Hippocampal formation (tissue), 2 donors: ENCODE data around the gene PLPP6.
A peak's percentile ranks its signal among the peaks of the same experiment; 100 is the strongest.

Experiments
- DNase-seq, 2 donors: peaks; one replicate each; lab custom pipeline; 2025; lab: John Stamatoyannopoulos, UW

PLPP6 gene

DNA sequence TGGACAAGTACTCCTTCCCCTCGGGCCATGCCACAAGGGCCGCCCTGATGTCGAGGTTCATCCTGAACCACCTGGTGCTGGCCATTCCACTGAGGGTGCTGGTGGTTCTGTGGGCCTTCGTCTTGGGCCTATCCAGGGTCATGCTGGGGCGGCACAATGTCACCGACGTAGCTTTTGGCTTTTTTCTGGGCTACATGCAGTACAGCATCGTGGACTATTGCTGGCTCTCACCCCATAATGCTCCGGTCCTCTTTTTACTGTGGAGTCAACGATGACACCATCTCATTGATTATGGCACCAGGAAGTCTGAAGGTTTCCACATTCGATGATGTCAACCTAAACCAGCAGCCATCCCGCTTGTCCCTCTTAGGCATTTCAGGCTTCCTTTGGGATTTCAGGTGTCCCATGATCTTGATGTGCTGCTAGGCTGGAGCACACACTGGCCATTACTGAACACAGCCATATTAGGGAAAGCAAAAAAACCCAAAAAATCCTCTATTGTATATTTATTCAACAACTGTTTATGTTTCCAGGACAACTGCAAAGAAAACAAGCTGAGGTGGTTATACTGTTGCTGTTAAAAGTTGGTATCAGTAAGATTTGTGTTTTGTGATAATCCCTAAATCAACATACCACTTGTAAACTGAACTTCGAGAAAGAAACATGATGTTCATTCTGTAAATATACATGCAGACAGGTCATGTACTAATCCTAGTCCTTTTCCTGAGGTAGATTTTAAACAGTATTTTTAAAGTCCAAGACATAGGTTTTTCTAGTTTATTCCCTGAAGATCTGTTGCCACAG lies 1.1 kb downstream of the PLPP6 start:
- DNase-seq, result no peak

DNA sequence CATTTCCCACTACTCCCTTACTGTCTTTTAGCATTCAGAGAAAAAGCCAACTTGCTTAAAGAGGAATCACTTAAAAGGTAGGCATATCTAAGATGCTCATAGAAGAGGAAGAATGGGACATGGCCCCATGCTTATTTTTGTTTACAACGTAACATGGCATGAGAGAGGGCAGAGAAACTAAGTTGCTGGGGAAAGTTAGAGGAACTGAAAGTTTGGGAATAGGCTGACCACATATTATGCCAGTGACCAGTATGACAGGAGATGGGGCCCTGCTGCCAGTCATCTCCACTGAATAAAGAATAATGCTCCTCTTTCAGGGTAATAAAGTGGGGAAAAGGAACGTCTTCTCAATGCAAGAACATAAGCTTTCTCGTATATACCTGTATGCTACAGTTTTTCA lies 1.9 kb downstream of the PLPP6 start:
- DNase-seq, result no peak

DNA sequence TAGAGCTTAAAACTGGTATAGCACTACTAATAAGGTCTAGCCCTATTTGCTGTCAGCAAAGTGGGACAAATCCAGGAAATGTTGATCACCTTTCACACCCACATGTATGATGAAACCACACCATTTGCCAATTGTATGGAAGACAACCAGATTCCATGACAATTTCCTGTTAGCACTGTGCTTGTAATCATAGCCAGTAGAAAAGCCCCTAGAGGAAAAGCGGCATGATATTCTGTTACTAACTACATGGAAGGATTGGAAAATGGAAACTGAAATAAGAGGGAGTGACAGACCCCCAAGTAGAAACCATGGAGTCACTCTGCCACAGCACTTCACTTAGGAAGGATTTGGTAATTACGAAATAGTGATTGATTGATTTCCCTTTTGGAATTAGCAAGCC lies 3.3 kb downstream of the PLPP6 start:
- no peak for DNase-seq

DNA sequence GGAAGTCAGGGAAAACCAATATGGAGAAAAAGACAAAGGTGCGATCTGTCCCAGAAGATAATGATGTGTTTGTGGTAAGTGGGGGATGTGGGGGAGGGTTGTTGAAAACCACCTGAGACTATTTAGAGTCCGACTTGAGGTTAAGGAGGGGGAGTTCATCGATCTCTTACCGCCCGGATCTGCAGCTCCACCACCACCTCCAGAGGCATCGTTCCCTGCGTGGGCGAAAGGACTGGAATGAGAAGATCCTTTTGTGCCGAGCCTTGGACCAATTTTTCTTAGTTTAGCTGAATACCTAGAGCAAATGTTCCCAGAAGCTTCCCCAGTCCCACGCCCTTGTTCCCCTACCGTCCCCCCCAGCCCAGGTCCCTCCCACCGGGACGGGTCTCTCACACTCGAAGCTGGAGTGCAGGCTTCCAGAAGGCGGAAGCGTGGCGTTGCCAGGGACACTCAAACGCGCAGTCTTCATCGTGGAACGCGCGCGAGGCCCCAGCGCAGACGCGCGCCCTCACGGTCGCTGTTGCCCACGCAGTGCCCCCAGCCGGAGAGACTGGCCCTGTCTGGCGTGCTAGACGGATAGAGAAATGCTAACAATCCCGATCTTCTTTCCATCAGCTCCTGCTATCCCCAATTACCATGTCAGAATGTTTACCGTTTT lies 4.1 kb downstream of the PLPP6 start, which contains the start of gene SPATA6L:
Gene SPATA6L (minus strand): TSS at position 439 of the 658 bp plus-strand sequence. CDS start 230 bp downstream, at position 209.
- DNase-seq, result peak; percentile 43 to 48

DNA sequence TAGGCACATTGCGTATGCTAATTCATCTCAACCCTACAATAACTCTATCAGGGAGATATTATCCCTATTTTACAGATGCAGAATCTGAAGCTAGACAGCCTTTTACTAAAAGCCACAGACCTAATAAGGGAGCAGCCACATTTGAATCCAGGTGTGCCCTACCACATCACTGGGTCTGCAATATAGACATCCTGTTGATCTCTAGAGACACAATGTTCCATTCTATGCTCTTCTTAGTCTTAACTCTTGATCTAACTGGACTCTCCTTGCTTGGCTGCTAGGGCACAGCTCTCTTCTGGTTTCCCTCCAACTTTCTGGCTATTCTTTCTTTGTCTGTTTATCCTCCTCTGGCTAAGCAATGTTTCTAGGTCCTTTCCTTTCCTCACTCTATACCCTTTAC lies 5.6 kb downstream of the PLPP6 start:
- no peak for DNase-seq

DNA sequence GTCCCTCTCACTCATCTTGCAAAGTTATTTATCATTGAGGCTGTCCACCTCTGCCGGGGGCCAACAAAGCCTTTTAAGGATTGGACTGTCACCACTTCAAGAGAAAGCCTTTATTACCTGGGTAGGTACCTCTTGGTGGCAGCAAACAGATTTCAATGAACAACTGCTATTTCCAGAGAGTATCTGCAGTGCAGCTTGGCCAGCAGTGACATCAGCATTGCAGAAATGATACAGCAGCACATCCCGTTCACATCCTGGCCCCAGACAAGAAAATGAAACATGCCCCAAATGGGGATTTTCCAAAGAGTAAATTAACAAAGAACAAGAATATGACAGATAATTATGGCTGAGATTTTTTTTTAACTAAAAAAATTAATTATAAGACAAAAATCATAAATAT lies 6.5 kb downstream of the PLPP6 start:
- DNase-seq, result no peak

DNA sequence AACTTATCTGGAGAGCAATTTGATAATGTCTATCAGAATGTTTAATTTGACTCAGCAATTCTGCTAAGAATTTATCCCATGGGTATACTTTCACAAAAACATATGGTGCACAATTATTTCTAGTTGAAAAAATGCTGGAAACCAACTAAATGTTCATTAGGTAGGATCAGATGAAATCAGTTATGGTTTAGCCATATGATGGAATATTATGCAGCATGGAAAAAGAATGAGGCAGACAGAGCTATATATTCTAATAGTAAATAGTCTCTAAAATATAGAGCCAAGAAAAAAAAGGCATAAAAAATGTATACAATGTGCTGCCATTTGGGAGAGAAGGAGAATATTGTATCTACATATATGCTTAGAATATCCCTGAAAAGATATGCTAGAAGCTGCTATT lies 7.8 kb downstream of the PLPP6 start:
- no peak for DNase-seq

DNA sequence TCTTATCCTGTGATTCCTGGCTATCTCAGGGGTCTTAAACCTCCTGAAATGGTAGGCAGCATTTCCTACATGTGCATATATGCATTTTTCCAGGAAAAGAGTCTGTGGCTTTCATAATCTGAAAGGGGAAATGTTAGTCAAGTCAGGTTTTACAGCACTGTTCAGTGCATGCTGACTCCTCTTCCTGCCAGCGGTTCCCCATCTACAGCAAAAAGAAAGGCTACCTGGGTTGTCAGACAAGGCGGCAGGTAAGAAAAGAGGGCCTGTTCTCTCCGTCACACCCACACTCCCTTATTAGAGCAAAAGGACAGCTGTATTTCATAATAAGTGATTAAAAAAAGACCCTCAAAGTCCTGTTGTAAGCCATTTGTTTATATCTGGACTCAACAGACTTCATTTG lies 8.5 kb downstream of the PLPP6 start:
- no peak for DNase-seq

DNA sequence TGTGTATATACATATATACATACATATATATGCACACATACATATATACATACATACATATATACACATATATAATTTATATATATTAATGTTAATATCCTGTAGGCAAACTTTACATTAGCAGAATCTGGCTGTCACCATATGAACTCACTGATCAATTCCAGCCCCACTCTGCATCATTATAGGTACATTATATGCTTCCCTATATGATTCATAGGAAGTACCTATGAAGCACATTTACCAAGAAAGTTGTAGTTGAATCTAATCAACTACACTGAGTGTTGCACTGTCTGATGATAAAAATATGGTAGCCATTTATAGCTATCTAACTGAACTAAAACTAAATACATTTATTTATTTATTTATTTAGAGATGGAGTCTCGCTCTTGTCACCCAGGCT lies 9.6 kb downstream of the PLPP6 start:
- DNase-seq, result no peak

DNA sequence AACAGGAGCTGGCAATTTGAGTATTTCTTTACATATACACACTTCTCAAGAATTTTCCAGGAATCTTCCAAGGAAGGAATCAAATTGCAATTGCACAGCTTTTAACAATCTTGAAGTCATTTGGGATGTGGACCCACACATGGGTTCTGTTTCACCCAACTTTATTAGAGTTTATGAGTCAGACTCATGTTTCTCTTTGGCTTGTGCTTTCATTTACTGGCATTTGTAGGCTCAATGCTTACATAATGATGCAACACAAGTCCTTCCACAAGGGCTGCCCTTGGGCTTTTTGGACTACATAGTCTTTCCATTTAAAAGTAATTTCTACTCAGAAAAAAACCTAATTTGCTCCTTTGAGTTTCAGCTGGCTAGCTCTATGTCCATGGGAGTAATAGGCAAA lies 12.7 kb downstream of the PLPP6 start:
- no peak for DNase-seq

DNA sequence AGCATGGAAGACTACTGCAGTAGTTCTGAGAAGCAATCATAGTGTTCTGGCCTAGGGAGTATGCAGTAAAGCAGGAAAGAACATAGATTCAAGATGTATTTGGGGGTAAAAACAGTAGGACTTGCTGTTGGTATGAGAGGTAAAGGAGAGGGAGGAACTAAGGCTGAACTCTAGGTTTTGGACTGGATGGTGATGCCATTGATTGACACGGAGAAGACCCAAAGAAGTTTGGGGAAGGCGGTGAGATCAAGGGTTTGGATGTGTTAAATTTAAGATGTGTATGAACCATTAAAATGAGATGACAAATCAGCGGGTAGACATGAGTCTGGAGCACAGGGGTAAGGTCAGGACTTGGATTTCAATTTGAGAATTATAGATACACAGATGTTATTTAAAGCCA lies 15.3 kb downstream of the PLPP6 start:
- no peak for DNase-seq

DNA sequence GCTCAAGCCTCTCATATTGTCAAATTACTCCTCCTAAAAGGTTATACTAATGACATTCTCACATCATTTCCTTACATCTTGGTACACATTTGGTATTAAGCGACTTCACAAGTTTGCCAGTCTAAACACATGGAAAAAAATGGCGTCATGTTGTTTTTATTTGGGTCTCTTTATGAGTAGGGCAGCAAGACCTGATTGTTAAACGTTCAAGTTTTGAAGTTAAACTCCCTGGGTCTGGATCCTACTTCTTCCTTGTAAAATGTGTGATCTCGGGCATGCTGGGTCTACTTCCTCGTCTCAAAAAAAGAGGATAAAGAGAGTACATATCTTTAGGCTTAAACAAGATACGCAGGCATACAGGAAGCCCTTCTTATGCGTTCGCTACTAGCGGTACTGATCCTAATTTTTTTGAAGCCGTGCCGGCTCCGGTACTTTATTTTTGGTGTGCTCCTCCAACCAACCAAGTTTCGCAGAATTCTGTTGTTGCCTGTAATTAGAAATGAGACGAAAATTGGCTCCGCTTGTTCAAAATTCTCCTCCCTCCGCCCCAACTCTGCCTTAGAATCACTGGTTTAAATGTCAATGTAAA lies 16.7 kb downstream of the PLPP6 start:
- peak; percentile 30 to 68 for DNase-seq

DNA sequence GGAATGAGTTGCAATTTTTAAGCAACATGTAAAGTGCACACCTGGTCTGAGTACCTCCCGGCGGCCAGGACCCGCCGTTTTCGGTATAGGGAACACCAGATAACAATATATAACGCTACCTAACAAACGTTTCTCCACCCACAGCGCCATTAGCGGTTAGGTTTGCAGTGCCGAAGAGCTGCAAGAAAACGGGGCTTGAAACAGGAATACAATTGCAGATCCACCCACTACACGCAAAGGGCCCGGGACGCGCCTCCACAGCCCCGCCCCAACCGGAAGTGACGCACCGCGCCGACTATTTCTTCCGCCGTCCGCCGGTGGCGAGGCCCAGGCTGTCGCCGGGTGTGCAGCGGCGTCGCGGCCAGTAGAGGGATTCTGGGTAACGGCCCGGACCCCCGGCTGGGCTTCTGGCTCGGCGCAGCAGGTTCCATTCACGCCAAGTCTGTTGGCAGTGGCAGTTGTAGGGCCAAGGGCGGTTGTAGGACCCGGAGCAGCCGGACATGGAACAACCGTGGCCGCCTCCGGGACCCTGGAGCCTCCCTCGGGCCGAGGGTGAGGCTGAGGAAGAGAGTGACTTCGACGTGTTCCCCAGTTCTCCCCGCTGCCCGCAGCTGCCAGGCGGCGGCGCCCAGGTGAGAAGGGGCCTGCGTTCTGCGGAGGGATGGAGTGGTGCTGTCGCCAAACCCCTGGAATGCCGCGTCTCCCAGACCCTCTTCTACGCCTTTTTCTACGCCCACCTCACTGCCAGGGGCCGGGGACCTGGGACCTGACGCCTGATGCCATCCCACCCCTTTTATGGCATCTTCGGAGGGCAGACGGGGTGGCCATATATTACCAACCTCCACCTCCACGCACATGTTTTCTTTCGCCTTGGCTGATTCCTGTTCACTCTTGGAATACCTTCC lies 17.4 kb downstream of the PLPP6 start, which contains the start of gene CDC37L1:
Gene CDC37L1 (plus strand): TSS at position 302 of the 905 bp plus-strand sequence. CDS start 199 bp downstream, at position 501.
- peak; percentile 96 to 98 for DNase-seq

DNA sequence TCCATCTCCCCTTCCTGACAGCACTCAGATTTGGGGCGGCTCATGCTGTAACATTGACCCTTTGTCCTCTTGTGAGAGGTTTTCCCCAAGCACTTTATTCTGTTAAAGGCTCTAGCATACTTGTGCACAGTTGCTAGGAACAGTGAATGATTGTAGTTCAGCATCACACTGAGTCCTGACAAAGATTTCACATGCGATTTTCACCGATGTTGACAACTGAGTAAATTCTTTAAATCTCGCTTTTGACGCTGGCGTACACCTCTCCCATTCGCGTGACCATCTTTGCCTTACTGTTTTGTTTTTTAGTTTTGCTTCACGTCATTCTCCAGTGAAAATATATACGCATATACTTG lies 18.1 kb downstream of the PLPP6 start:
- no peak for DNase-seq

DNA sequence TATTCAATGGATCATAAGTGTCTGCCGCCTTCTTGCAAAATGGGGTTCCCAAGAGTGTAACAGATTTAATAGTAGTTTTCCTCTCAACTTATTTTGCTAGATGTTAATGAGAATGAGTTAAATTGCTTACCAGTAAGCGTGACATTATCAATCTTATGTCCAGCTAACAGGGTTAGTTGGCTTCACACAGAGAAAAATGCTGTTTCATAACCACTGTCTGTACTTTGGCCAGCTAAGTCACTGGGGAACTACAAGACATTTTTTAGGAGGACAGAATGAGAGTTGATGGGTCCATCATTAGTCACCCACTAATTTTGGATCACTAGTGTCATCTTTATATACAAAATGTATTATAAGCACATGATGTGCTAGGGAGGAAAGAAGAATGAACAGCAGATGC lies 18.7 kb downstream of the PLPP6 start:
- no peak for DNase-seq

DNA sequence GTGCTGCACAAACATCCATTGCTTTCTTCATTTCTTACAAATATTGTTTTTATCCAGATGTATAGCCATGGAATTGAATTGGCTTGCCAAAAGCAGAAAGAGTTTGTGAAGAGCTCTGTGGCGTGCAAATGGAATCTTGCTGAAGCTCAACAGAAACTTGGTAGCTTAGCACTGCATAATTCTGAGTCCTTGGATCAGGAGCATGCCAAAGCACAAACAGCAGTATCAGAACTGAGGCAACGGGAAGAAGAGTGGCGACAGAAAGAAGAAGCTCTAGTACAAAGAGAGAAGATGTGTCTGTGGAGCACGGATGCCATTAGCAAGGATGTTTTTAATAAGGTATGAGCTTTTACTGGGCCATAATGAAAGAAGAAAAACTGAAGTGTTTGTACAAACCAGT lies 22.7 kb downstream of the PLPP6 start:
- no peak for DNase-seq

DNA sequence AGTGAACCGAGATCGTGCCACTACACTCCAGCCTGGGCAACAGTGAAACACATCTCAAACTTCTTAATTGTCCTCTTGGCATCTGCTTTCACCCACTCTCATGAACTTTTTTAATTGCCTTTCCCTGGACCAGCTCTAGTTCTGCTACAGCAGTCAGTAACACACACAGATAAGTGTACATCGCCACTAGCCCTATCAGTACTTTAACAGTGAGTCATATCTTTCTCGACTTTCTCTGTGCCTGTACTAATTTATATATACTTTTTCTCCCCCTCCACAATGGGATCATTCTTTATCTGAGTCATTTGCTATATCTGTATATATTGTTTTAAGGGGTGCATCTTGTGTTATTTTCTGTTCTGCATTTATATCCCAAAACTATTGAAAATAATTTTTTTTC lies 24.0 kb downstream of the PLPP6 start:
- no peak for DNase-seq

DNA sequence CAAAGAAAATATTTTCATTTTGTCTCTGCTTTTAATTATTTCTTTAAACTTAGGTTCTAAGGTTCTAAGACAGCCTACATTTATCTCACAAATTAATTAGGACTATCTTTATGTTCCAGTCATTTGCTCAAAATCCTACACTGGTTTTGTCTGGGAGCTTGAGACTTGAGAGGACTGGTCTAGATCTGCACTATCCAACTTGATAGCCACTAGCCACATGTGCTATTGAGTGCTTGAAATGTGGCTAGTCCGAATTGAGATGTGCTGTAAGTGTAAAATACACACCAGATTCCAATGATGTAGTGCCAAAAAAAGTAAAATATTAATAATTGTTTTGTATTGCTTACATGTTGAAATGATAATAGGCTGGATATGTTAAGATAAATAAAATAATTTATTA lies 24.5 kb downstream of the PLPP6 start:
- DNase-seq, result no peak

DNA sequence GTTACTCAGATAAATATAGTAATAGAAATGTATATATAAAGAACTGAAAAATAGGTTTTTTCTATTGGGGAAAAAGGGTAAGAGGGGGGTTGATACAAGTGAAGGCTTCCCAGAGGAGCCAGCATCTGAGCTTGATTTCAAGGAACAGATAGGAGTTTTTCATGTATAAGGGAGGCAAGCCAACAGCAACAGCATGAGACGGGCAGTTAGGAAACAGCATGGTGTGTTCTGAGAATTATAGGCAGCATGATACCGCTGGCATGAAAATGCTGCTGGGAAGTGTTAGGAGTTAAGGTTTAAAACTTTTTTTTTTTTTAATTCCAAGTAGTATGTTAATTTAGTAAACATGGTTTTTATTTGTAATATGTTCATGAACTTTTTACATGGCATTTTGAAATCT lies 26.9 kb downstream of the PLPP6 start:
- DNase-seq, result no peak

DNA sequence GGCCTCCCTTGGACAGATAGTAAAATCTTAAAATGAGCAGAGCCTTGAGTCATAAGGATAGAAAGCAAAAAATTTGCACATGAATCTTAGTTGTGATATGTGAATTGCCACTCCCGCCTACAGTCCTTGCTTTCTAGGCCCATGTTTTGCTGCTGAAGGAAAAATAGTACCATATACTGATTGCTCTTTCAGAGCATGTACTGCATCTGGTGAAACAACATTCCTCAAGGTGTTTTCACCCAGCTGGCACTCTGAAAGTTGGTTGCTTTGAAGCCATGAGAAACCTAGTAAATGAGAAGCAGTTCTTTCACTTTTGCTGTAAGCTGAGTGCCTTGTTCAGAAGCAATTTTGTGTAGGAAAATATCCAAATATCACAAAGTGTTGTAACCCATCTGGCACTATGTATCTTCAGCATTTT lies 27.6 kb downstream of the PLPP6 start:
- peak in 1 of 2 donors; percentile 17 for DNase-seq

DNA sequence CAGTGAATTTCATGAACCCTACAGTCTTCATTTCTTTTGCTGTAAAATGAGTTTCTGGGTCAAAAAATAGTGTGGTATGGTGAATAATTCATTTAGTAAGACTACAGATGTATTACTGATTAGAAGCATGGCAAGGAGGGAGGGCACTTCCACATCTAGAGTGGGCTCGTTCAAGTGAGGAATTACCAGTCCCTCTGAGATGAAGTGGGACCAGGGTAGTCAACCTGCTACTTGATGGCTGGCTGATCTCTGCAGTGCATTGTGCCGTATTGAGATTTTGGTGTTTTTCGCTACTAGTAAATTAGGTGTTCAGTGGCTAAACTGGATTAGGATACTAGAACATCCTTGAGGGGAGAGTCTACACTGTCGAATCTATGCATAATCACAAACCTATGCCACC lies 28.1 kb downstream of the PLPP6 start:
- no peak for DNase-seq

DNA sequence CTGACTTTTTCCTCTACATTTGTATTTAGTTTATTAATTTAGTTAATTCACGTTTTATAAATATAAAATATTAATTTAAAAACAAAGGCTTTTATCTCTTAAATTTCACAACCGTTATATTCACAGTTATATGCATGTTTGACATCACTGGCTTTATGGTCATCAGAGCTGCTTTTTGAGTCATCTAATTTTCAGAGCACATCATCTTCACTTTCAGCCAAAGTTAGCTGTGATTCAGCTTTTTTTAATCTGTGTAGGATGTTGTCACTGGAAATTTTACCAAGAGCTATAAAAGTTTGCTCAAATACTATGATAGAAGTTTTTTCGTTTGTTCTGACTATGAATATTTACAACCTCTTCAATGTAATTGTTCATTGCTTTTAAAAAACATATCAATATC lies 29.7 kb downstream of the PLPP6 start:
- no peak for DNase-seq
